ENCODE data around the gene NDUFS7. TPM values are rescaled to one million over a fixed set of nuclear protein-coding genes. Genes with fewer than 3 reads are reported as not detected.
"Not testable (repeated sequence)": the region's sequence is repeated elsewhere in the genome, so short reads cannot be mapped to it uniquely, and the experiment has no call there.

NDUFS7 gene
- polyA plus RNA-seq, 1 donor = 88.4 TPM

DNA sequence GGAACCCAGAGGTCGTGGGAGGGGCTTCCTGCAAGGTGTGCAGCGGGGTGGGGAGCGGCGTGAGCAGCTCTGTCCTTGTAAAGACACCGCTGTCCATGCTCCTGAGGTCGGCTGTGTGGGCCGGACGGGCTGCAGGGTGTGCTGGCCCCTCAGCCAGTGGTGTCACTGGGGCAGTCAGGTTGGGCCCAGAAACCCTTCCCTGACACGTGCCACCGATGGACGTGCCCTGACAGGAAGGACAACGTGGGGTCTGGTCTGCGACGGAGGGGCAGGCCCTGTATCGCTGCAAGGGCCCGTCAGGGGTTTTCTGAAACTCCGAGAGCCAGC is 50.3 kb downstream of the NDUFS7 start:
- no peak for DNase-seq

DNA sequence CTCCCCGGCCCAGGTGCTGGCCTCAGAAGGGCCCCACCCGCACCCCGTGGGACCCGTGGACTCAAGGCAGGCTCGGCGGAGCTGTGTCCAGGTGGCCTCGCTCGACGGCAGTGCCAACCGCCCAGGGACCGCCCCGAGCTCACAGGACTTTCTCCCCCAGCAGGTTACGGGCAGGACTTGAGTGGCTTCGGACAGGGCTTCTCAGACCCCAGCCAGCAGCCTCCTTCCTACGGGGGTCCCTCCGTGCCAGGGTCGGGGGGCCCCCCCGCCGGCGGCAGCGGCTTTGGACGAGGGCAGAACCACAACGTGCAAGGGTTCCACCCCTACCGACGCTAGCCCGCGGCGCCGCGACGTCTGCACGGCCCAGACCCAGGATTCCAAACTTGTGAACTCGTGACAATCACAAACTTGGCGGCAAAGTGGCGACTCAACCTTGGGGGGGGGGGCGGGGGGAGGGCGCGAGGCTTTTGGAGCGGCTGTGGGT is 50.9 kb downstream of the NDUFS7 start:
- no peak for DNase-seq

DNA sequence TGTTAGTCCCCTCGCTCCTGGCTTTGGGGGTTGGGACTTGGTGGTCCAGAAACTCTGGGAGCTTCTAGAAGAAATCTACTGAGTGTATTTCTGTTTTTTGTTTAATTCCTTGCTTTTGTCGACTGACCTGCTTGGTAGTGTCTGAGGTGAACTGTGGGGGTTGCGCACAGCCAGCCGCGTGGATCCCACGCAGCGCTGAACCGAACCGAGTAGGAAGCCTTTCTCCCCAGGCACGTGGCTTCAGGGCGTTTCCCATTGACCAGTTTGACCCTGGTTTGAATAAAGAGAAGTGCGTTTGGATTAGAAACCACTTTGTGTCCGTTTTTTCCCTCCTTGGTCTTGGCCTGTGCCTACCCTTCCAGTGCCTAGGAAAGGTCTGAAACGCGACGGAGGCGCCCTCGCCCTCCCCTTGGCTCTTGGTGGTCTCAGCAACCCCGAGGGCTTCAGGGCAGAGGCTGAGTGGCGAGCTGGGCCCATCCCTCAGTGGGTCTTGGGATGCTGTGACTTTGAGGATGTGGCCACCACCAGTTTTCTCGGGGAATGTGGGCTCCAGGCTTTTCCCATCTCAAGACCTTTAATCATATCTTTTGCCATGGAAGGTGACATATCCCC is 51.8 kb downstream of the NDUFS7 start:
- no peak for DNase-seq

DNA sequence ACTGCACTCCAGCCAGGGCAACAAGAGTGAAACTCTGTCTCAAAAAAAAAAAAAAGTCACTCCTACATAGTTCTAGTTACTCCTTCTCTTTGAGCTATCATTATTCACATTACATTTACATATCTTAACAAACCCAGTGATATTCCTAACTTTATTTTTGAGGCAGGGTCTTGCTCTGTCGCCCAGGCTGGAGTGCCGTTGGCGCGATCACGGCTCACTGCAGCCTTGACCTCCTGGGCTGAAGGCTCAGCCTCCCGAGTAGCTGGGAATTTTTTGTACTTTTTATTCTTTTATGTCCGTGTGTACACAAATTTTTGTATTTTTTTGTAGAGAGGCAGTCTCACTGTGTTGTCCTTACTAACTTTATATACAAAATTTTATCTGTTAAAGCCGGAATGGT is 53.9 kb downstream of the NDUFS7 start:
- no peak for DNase-seq

DNA sequence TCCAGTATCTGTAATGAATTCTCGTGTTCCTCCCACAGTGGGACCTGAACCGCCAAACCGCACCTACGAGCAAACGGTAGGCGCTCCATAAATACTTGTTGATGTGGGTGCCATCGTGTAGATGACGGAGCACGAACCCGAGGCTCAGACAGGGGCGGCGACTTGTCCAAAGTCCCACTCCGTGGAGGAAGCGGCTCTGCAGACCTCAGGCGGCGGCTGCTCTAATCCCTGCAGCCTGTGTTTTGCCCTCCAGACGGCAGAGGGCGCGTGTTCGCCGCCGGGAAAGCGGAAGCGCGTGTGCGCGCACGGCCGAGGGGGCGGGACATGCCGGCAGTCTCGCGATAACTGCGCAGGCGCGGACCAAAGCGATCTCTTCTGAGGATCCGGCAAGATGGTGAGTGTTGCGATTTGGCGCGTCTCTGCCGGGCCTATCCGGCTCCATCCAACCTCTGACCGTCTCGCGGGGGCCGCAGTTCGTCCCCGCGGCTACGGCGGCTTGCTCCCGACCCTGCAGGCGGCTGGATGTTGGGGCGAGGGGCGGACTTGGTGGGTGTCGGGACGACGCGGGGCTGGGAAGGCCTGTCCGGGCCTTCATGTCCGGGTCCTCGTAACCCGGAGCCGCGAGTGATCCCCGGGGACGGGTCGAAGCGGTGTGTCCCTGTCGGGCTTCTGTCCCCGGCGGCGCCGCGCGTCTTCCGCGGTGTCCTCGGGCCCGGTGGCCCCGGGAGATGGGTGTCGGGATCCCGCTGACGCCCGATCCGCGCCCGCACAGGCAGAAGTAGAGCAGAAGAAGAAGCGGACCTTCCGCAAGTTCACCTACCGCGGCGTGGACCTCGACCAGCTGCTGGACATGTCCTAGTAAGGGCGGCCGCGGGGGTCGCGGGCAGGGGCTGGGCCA is 54.6 kb downstream of the NDUFS7 start, which contains the start of gene RPS15:
TSS of gene RPS15 (plus strand) at position 362 of the 898 bp plus-strand sequence. CDS start at position 392, 30 bp downstream.
- DNase-seq = peak; percentile 98

DNA sequence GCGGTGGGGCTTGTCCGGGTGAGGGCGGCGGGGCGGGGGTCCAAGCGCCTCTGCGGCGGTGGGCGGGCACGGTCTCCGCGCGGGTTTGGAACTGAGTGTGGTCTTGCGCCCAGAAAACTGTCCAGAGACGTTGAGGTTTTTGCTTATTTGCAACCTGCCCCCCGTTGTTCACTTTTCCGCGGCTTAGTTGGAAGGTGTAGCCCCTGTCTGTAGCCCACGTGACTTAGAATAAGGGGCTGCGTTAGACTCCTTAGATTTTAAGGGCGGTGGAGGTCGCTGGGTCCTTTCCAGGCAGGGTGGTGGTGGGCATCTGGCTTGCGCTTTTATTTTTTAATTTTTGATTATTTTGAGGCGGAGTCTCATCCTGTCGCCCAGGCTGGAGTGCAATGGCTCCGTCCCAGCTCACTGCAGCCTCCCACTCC is 55.2 kb downstream of the NDUFS7 start:
- DNase-seq = no peak

DNA sequence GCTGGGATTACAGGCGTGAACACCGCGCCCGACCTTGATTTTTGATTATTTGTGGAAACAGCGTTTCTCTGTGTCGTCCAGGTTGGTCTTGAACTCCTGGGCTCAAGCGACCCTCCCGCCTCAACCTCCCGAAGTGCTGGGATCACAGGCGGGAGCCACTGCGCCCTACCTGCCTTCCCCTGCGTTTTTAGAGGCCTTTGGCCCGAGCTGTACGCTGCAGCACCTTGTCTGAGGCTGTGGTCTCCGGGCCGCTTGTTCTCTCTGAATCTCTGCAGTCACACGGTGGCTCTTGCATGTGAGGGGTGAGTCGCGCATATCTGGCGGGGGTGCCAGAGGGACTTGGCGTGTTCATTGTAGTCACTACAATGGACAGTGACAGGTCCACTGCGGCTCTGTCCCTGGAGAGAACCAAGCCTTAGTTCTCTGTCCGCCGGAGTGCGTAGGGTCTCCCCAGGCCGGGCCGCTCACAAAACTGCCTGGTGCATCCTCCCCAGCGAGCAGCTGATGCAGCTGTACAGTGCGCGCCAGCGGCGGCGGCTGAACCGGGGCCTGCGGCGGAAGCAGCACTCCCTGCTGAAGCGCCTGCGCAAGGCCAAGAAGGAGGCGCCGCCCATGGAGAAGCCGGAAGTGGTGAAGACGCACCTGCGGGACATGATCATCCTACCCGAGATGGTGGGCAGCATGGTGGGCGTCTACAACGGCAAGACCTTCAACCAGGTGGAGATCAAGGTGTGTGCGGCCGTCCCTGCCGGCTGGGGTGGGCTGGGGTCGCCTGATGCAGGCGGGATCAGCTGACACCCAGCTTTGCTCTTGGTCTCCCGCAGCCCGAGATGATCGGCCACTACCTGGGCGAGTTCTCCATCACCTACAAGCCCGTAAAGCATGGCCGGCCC is 56.1 kb downstream of the NDUFS7 start:
- DNase-seq = not testable (repeated sequence)

DNA sequence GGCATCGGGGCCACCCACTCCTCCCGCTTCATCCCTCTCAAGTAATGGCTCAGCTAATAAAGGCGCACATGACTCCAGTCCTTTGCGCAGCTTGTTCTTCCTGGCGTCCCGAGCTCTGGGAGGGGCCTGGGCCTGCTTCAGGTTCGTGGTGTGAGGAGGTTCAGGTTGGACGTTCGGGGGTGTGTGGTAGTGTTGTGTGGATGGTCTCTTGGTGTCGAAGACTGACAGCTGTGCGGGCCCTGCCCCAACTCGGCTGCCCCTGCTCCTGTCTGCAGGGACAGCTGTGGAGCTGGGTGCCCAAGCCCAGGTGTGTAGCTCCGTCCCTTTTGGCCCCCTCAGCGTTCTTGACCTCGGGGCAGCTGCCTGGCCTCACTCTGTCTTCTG is 56.7 kb downstream of the NDUFS7 start:
- DNase-seq = no peak

DNA sequence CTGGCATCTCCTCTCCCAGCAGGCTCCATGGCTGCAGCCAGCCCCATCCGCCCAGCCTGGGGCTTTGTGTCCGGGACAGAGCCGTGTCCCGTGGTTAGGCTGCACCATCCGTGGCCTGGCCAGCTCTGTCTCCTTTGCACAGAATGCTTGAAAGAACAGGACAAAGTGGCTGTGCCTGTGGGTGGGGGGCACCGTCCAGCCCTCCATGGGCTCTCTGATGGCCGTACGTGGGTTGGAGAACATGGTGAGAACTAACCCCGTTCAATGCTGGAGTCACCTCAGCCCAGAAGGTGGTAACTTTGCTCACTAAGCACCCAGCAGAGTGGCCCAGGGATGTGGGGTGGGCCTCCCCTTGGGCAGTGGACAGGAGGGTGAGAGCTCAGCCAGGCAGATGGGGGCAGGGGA is 57.3 kb downstream of the NDUFS7 start:
- no peak for DNase-seq

DNA sequence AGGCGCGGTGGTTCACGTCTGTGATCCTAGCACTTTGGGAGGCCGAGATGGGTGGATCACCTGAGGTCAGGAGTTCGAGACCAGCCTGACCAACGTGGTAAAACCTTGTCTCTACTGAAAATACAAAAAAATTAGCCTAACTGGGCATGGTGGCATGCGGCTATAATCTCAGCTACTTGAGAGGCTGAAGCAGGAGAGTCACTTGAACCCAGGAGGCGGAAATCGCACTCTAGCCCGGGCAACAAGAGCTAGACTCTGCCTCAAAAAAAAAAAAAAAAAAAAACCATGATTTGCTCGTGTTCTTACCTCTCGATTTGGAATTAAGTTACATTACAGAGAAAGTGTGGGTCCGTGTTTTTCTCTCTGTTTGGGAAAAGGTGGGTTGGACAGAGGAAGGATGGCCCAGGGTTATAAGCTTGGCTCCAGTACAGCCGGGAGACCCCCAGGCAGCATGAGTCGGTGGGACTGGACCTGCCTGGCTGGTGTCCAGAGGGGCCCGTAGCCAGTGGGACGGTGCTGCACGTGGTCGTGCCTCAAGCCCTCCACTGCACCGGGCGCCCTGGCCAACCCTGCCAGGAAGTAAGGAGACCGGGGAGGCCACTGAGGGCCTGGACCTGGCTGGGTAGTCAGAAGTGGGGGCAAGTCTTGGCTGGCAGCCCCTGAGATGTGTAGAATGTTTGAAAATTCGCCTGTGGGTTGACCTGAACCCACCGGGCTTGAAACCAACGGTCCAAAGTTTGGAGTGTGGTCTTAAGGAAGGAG is 58.2 kb downstream of the NDUFS7 start:
- no peak for DNase-seq

Other genes with a start within 250 kb of the NDUFS7 start
- gene SBNO2, start 209.6 kb upstream of the NDUFS7 start, polyA plus RNA-seq (ENCODE audit: insufficient read length) = 18.5 TPM
- 61.0 TPM for gene STK11, start 178.1 kb upstream of the NDUFS7 start, polyA plus RNA-seq (ENCODE audit: insufficient read length)
- 1.9 TPM for gene CBARP, start 145.9 kb upstream of the NDUFS7 start, polyA plus RNA-seq (ENCODE audit: insufficient read length)
- gene ATP5F1D, start 142.2 kb upstream of the NDUFS7 start, polyA plus RNA-seq (ENCODE audit: insufficient read length) = 183 TPM
- gene MIDN, start 135.3 kb upstream of the NDUFS7 start, polyA plus RNA-seq (ENCODE audit: insufficient read length) = 47.1 TPM
- 528 TPM for gene CIRBP, start 114.6 kb upstream of the NDUFS7 start, polyA plus RNA-seq (ENCODE audit: insufficient read length)
- 16.3 TPM for gene FAM174C, start 108.4 kb upstream of the NDUFS7 start, polyA plus RNA-seq (ENCODE audit: insufficient read length)
- 0.48 TPM for gene EFNA2, start 98.0 kb upstream of the NDUFS7 start, polyA plus RNA-seq (ENCODE audit: insufficient read length)
- gene GAMT, start 17.6 kb downstream of the NDUFS7 start, polyA plus RNA-seq (ENCODE audit: insufficient read length) = 287 TPM
- gene DAZAP1, start 23.7 kb downstream of the NDUFS7 start, polyA plus RNA-seq (ENCODE audit: insufficient read length) = 82.0 TPM
- gene RPS15, start 54.5 kb downstream of the NDUFS7 start, polyA plus RNA-seq (ENCODE audit: insufficient read length) = 1,308 TPM
- 1.1 TPM for gene APC2, start 66.2 kb downstream of the NDUFS7 start, polyA plus RNA-seq (ENCODE audit: insufficient read length)
- gene C19orf25, start 95.3 kb downstream of the NDUFS7 start, polyA plus RNA-seq (ENCODE audit: insufficient read length) = 22.4 TPM
- gene PCSK4, start 106.4 kb downstream of the NDUFS7 start, polyA plus RNA-seq (ENCODE audit: insufficient read length) = 1.9 TPM
- 3.0 TPM for gene REEP6, start 107.3 kb downstream of the NDUFS7 start, polyA plus RNA-seq (ENCODE audit: insufficient read length)
- 17.0 TPM for gene ADAMTSL5, start 129.1 kb downstream of the NDUFS7 start, polyA plus RNA-seq (ENCODE audit: insufficient read length)
- 0.30 TPM for gene PLK5, start 140.2 kb downstream of the NDUFS7 start, polyA plus RNA-seq (ENCODE audit: insufficient read length)
- 30.4 TPM for gene MEX3D, start 184.4 kb downstream of the NDUFS7 start, polyA plus RNA-seq (ENCODE audit: insufficient read length)
- gene MBD3, start 209.0 kb downstream of the NDUFS7 start, polyA plus RNA-seq (ENCODE audit: insufficient read length) = 67.1 TPM
- 137 TPM for gene UQCR11, start 221.6 kb downstream of the NDUFS7 start, polyA plus RNA-seq (ENCODE audit: insufficient read length)